ENCODE data around the gene KNSTRN.

Gene KNSTRN

GRCh38 chr15:40377606-40378005 is 4.9 kb upstream of the KNSTRN start:
- Histone ChIP-seq H3K27ac (ENCODE audit: low read depth, low read length) (no peak overlapping the region), H3K36me3 (ENCODE audit: control insufficient read depth, insufficient read depth, low read length) (no peaks in the 10 kb centered on the region), H3K4me3 (ENCODE audit: low read length) (no peak overlapping the region), H3K9ac (ENCODE audit: low read length) (no peak overlapping the region), H3K27me3 (ENCODE audit: control insufficient read depth, insufficient read depth, low read length) (no peaks in the 10 kb centered on the region), H3K4me1 (ENCODE audit: control insufficient read depth, insufficient read depth, low read length) (no peaks in the 10 kb centered on the region)

- no peaks in the 10 kb centered on the region for H3K36me3 ChIP-seq (ENCODE audit: control insufficient read depth, insufficient read depth, low read length)
- H3K27ac ChIP-seq (ENCODE audit: low read depth, low read length): no peak overlapping the region
- no peaks in the 10 kb centered on the region for H3K27me3 ChIP-seq (ENCODE audit: control insufficient read depth, insufficient read depth, low read length)
- no peak overlapping the region for H3K4me3 ChIP-seq (ENCODE audit: low read length)
- no peak overlapping the region for H3K9ac ChIP-seq (ENCODE audit: low read length)
- H3K4me1 ChIP-seq (ENCODE audit: control insufficient read depth, insufficient read depth, low read length): peaks cover 3% of the 10 kb centered on the region
Measured at GRCh38 chr15:40379374-40379773, 3.1 kb upstream of the KNSTRN start.

- peaks cover 3% of the 10 kb centered on the region for H3K4me1 ChIP-seq (ENCODE audit: control insufficient read depth, insufficient read depth, low read length)
- H3K27ac ChIP-seq (ENCODE audit: low read depth, low read length): no peak overlapping the region
- no peak overlapping the region for H3K9ac ChIP-seq (ENCODE audit: low read length)
- H3K36me3 ChIP-seq (ENCODE audit: control insufficient read depth, insufficient read depth, low read length): no peaks in the 10 kb centered on the region
- no peak overlapping the region for H3K4me3 ChIP-seq (ENCODE audit: low read length)
- no peaks in the 10 kb centered on the region for H3K27me3 ChIP-seq (ENCODE audit: control insufficient read depth, insufficient read depth, low read length)
Measured at GRCh38 chr15:40379853-40380252, 2.7 kb upstream of the KNSTRN start.

- H3K27me3 ChIP-seq (ENCODE audit: control insufficient read depth, insufficient read depth, low read length): no peaks in the 10 kb centered on the region
- H3K9ac ChIP-seq (ENCODE audit: low read length): no peak overlapping the region
- H3K27ac ChIP-seq (ENCODE audit: low read depth, low read length): no peak overlapping the region
- no peak overlapping the region for H3K4me3 ChIP-seq (ENCODE audit: low read length)
- peaks cover 3% of the 10 kb centered on the region for H3K4me1 ChIP-seq (ENCODE audit: control insufficient read depth, insufficient read depth, low read length)
- H3K36me3 ChIP-seq (ENCODE audit: control insufficient read depth, insufficient read depth, low read length): no peaks in the 10 kb centered on the region
Measured at GRCh38 chr15:40380636-40381035, 1.9 kb upstream of the KNSTRN start.

- Histone ChIP-seq H3K27me3 (ENCODE audit: control insufficient read depth, insufficient read depth, low read length) (no peaks in the 10 kb centered on the region), H3K9ac (ENCODE audit: low read length) (no peak overlapping the region), H3K36me3 (ENCODE audit: control insufficient read depth, insufficient read depth, low read length) (peaks cover 5% of the 10 kb centered on the region), H3K27ac (ENCODE audit: low read depth, low read length) (no peak overlapping the region), H3K4me1 (ENCODE audit: control insufficient read depth, insufficient read depth, low read length) (peaks cover 3% of the 10 kb centered on the region), H3K4me3 (ENCODE audit: low read length) (no peak overlapping the region)
Measured at GRCh38 chr15:40381818-40382529, 547 bp upstream of the KNSTRN start.

- Histone ChIP-seq H3K4me1 (ENCODE audit: control insufficient read depth, insufficient read depth, low read length) (peaks cover 3% of the 10 kb centered on the region), H3K9ac (ENCODE audit: low read length) (no peak overlapping the region), H3K27me3 (ENCODE audit: control insufficient read depth, insufficient read depth, low read length) (no peaks in the 10 kb centered on the region), H3K4me3 (ENCODE audit: low read length) (no peak overlapping the region), H3K36me3 (ENCODE audit: control insufficient read depth, insufficient read depth, low read length) (peaks cover 12% of the 10 kb centered on the region), H3K27ac (ENCODE audit: low read depth, low read length) (no peak overlapping the region)
Measured at GRCh38 chr15:40386480-40386879, 4.0 kb downstream of the KNSTRN start.

- Histone ChIP-seq H3K4me1 (ENCODE audit: control insufficient read depth, insufficient read depth, low read length) (no peaks in the 10 kb centered on the region), H3K36me3 (ENCODE audit: control insufficient read depth, insufficient read depth, low read length) (peaks cover 19% of the 10 kb centered on the region), H3K9ac (ENCODE audit: low read length) (no peak overlapping the region), H3K4me3 (ENCODE audit: low read length) (no peak overlapping the region), H3K27ac (ENCODE audit: low read depth, low read length) (no peak overlapping the region), H3K27me3 (ENCODE audit: control insufficient read depth, insufficient read depth, low read length) (no peaks in the 10 kb centered on the region)
Measured at GRCh38 chr15:40388941-40389823, 6.7 kb downstream of the KNSTRN start.

- H3K4me1 ChIP-seq (ENCODE audit: control insufficient read depth, insufficient read depth, low read length): no peaks in the 10 kb centered on the region
- H3K27me3 ChIP-seq (ENCODE audit: control insufficient read depth, insufficient read depth, low read length): no peaks in the 10 kb centered on the region
- no peak overlapping the region for H3K4me3 ChIP-seq (ENCODE audit: low read length)
- H3K9ac ChIP-seq (ENCODE audit: low read length): no peak overlapping the region
- H3K36me3 ChIP-seq (ENCODE audit: control insufficient read depth, insufficient read depth, low read length): peaks cover 19% of the 10 kb centered on the region
- no peak overlapping the region for H3K27ac ChIP-seq (ENCODE audit: low read depth, low read length)
Measured at GRCh38 chr15:40389824-40390595, 7.5 kb downstream of the KNSTRN start.

- Histone ChIP-seq H3K27me3 (ENCODE audit: control insufficient read depth, insufficient read depth, low read length) (no peaks in the 10 kb centered on the region), H3K4me1 (ENCODE audit: control insufficient read depth, insufficient read depth, low read length) (no peaks in the 10 kb centered on the region), H3K27ac (ENCODE audit: low read depth, low read length) (no peak overlapping the region), H3K36me3 (ENCODE audit: control insufficient read depth, insufficient read depth, low read length) (peaks cover 14% of the 10 kb centered on the region), H3K4me3 (ENCODE audit: low read length) (no peak overlapping the region), H3K9ac (ENCODE audit: low read length) (no peak overlapping the region)
Measured at GRCh38 chr15:40392986-40393948, 10.7 kb downstream of the KNSTRN start.

- Histone ChIP-seq H3K4me3 (ENCODE audit: low read length) (no peak overlapping the region), H3K27ac (ENCODE audit: low read depth, low read length) (no peak overlapping the region), H3K9ac (ENCODE audit: low read length) (no peak overlapping the region), H3K4me1 (ENCODE audit: control insufficient read depth, insufficient read depth, low read length) (no peaks in the 10 kb centered on the region), H3K27me3 (ENCODE audit: control insufficient read depth, insufficient read depth, low read length) (no peaks in the 10 kb centered on the region), H3K36me3 (ENCODE audit: control insufficient read depth, insufficient read depth, low read length) (peaks cover 4% of the 10 kb centered on the region)
Measured at GRCh38 chr15:40397688-40398412, 15.3 kb downstream of the KNSTRN start.

GRCh38 chr15:40398413-40398873 is 15.9 kb downstream of the KNSTRN start:
- Histone ChIP-seq H3K9ac (ENCODE audit: low read length) (no peak overlapping the region), H3K27ac (ENCODE audit: low read depth, low read length) (no peak overlapping the region), H3K4me1 (ENCODE audit: control insufficient read depth, insufficient read depth, low read length) (no peaks in the 10 kb centered on the region), H3K36me3 (ENCODE audit: control insufficient read depth, insufficient read depth, low read length) (no peaks in the 10 kb centered on the region), H3K27me3 (ENCODE audit: control insufficient read depth, insufficient read depth, low read length) (no peaks in the 10 kb centered on the region), H3K4me3 (ENCODE audit: low read length) (no peak overlapping the region)
